ENCODE measurements around the gene GRIN1. TPM values are rescaled to one million over a fixed set of nuclear protein-coding genes. Genes with fewer than 3 reads are reported as not detected.
A peak's percentile ranks its signal among the peaks of the same experiment; 100 is the strongest.

The GRIN1 gene
- total and polyA plus RNA-seq, 2 of the 13 experiments (the other 11 are each of a cell fraction or from before 2014, with no cell fraction given) = 0.13 TPM; not detected in 1

DNA sequence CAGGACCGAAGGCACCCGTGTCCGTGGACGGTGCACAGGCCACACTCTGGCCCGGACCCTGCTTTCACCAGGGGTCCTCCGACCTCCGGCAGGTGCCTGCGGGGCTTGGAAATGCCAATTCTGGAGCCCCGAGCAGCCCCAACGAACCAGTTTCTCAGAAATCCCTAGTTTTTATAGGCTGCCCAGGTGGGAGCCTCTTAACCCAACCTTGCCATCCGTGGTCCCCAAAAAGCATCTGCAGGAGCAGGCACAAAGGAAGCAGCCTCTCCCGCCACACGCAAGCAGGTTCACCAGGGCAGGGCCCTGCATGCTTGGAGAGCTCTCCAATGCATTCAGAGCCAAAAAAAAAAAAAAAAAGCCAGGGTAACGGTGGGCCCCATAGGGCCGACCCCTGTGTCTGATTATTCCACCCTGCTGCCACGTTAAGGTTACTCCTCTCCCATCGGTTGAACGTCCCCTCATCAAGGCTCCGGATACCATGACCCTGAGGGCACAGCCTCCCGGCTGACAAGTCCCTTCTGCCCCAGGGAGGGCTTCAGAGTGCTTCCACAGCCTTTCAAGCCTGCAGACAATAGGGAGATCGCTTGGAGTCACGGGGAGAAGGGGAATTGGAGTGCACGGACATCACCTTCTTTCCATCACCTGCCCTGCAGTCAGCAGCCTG lies 62.4 kb downstream of the GRIN1 start (continued):
- TF ChIP-seq, protein P1, sequence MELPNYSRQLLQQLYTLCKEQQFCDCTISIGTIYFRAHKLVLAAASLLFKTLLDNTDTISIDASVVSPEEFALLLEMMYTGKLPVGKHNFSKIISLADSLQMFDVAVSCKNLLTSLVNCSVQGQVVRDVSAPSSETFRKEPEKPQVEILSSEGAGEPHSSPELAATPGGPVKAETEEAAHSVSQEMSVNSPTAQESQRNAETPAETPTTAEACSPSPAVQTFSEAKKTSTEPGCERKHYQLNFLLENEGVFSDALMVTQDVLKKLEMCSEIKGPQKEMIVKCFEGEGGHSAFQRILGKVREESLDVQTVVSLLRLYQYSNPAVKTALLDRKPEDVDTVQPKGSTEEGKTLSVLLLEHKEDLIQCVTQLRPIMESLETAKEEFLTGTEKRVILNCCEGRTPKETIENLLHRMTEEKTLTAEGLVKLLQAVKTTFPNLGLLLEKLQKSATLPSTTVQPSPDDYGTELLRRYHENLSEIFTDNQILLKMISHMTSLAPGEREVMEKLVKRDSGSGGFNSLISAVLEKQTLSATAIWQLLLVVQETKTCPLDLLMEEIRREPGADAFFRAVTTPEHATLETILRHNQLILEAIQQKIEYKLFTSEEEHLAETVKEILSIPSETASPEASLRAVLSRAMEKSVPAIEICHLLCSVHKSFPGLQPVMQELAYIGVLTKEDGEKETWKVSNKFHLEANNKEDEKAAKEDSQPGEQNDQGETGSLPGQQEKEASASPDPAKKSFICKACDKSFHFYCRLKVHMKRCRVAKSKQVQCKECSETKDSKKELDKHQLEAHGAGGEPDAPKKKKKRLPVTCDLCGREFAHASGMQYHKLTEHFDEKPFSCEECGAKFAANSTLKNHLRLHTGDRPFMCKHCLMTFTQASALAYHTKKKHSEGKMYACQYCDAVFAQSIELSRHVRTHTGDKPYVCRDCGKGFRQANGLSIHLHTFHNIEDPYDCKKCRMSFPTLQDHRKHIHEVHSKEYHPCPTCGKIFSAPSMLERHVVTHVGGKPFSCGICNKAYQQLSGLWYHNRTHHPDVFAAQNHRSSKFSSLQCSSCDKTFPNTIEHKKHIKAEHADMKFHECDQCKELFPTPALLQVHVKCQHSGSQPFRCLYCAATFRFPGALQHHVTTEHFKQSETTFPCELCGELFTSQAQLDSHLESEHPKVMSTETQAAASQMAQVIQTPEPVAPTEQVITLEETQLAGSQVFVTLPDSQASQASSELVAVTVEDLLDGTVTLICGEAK (IDR thresholded peaks at IDR 0.05) = no peak
- TF ChIP-seq, protein P1 (CRISPR knock-in tag; IDR thresholded peaks at IDR 0.05) = peak; percentile 25; the same call in 1 of the 2 replicates
- TF ChIP-seq, protein P2, sequence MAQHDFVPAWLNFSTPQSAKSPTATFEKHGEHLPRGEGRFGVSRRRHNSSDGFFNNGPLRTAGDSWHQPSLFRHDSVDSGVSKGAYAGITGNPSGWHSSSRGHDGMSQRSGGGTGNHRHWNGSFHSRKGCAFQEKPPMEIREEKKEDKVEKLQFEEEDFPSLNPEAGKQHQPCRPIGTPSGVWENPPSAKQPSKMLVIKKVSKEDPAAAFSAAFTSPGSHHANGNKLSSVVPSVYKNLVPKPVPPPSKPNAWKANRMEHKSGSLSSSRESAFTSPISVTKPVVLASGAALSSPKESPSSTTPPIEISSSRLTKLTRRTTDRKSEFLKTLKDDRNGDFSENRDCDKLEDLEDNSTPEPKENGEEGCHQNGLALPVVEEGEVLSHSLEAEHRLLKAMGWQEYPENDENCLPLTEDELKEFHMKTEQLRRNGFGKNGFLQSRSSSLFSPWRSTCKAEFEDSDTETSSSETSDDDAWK (CRISPR knock-in tag; IDR thresholded peaks at IDR 0.05) = no peak
- no peak for TF ChIP-seq ZNF672 (CRISPR knock-in tag; IDR thresholded peaks at IDR 0.05)
- no peak; the same call in 1 of the 2 replicates for TF ChIP-seq ZNF556 (CRISPR knock-in tag; IDR thresholded peaks at IDR 0.05; ENCODE audit: borderline replicate concordance)
- no peak for TF ChIP-seq ATAD3A (CRISPR knock-in tag; IDR thresholded peaks at IDR 0.05)
- no peak for TF ChIP-seq PHB2 (IDR thresholded peaks at IDR 0.05; ENCODE audit: partially characterized antibody)
- no peak; the same call in 1 of the 2 replicates for TF ChIP-seq ZSCAN9 (CRISPR knock-in tag; IDR thresholded peaks at IDR 0.05; ENCODE audit: borderline replicate concordance)
- peak; percentile 0; the same call in 1 of the 2 replicates for TF ChIP-seq DMAP1 (CRISPR knock-in tag; IDR thresholded peaks at IDR 0.05)
- no peak for TF ChIP-seq RERE (CRISPR knock-in tag; IDR thresholded peaks at IDR 0.05; ENCODE audit: low read depth)

Measured in HepG2 (cell line).